22Rv1 (cell line): Measurements from ENCODE around the gene ALOX5.

Source experiments
- CTCF ChIP-seq: fragments of 450-650 bp; IDR thresholded peaks from 2 replicates; pipeline ENCODE4 v1.5.1; 2017; ENCODE audit warnings: mild to moderate bottlenecking
- ZFX ChIP-seq: fragments of 450-650 bp; IDR thresholded peaks from 2 replicates; pipeline ENCODE4 v1.6.1; 2017; ENCODE audit warnings: antibody characterized with exemption, borderline replicate concordance

GRCh38 chr10:45403151-45403550, 29.1 kb downstream of the ALOX5 start:
- TF ChIP-seq CTCF (no peak), ZFX (no peak)
